H9 (cell line): ENCODE measurements around the gene CALM1. TPM values are rescaled to one million over a fixed set of nuclear protein-coding genes. Genes with fewer than 3 reads are reported as not detected.

Experiments used
- DNase-seq: peaks from one replicate; pipeline ENCODE4 v3.0.0-alpha.2; 2017
- H2AFZ ChIP-seq: one replicate; pipeline ENCODE4 v1.6.1; 2013; ENCODE audit warnings: mild to moderate bottlenecking, low read length, control low read depth, moderate library complexity
- H2AK5ac ChIP-seq: 2 replicates; pipeline ENCODE4 v1.6.1; 2013; ENCODE audit warnings: low read length, control low read depth, mixed read lengths; ENCODE audit not compliant: insufficient read length
- H2BK120ac ChIP-seq: one replicate; pipeline ENCODE4 v1.6.1; 2013; ENCODE audit warnings: low read depth, mild to moderate bottlenecking, low read length, control low read depth, inconsistent platforms; ENCODE audit not compliant: poor library complexity, severe bottlenecking
- H2BK12ac ChIP-seq: 2 replicates; pipeline ENCODE4 v1.6.1; 2013; ENCODE audit warnings: low read length, control low read depth, mixed read lengths, low read depth; ENCODE audit not compliant: insufficient read length
- H2BK15ac ChIP-seq: 2 replicates; pipeline ENCODE4 v1.6.1; 2013; ENCODE audit warnings: low read depth, low read length, control low read depth
- H2BK20ac ChIP-seq: one replicate; pipeline ENCODE4 v1.6.1; 2013; ENCODE audit warnings: low read depth, mild to moderate bottlenecking, low read length, control low read depth, inconsistent platforms; ENCODE audit not compliant: poor library complexity, severe bottlenecking
- H2BK5ac ChIP-seq: 2 replicates; pipeline ENCODE4 v1.6.1; 2013; ENCODE audit warnings: low read length, control low read depth, mixed read lengths; ENCODE audit not compliant: insufficient read length
- H3K14ac ChIP-seq: 2 replicates; pipeline ENCODE4 v1.6.1; 2013; ENCODE audit warnings: low read length, control low read depth; ENCODE audit not compliant: insufficient read depth
- H3K18ac ChIP-seq: 2 replicates; pipeline ENCODE4 v1.6.1; 2013; ENCODE audit warnings: low read depth, mild to moderate bottlenecking, mixed read lengths, low read length, control low read depth; ENCODE audit not compliant: insufficient read length
- H3K23ac ChIP-seq: 2 replicates; pipeline ENCODE4 v1.6.1; 2013; ENCODE audit warnings: low read length, control low read depth, mixed read lengths, low read depth; ENCODE audit not compliant: insufficient read length
- H3K23me2 ChIP-seq: 2 replicates; pipeline ENCODE4 v1.6.1; 2013; ENCODE audit warnings: low read depth, mild to moderate bottlenecking, mixed read lengths, low read length, control low read depth; ENCODE audit not compliant: insufficient read length, poor library complexity, severe bottlenecking
- H3K27ac ChIP-seq: 2 replicates; pipeline ENCODE4 v1.5.1; 2013; ENCODE audit warnings: low read length, control low read depth, mixed read lengths, low read depth; ENCODE audit not compliant: insufficient read length
- H3K27me3 ChIP-seq: 2 replicates; pipeline ENCODE4 v1.6.1; 2013; ENCODE audit warnings: low read length, control low read depth, inconsistent platforms; ENCODE audit not compliant: insufficient read depth
- H3K4ac ChIP-seq: 2 replicates; pipeline ENCODE4 v1.6.1; 2013; ENCODE audit warnings: low read depth, mild to moderate bottlenecking, control low read depth, inconsistent platforms, low read length, moderate library complexity
- H3K4me1 ChIP-seq: 2 replicates; pipeline ENCODE4 v1.6.1; 2013; ENCODE audit warnings: low read length, control low read depth, inconsistent platforms; ENCODE audit not compliant: insufficient read depth
- H3K4me2 ChIP-seq: 2 replicates; pipeline ENCODE4 v1.6.1; 2013; ENCODE audit warnings: low read length, control low read depth, mixed read lengths; ENCODE audit not compliant: insufficient read length, insufficient read depth
- H3K56ac ChIP-seq: 2 replicates; pipeline ENCODE4 v1.6.1; 2013; ENCODE audit warnings: low read depth, mild to moderate bottlenecking, mixed read lengths, low read length, control low read depth; ENCODE audit not compliant: insufficient read length
- H3K79me1 ChIP-seq: 2 replicates; pipeline ENCODE4 v1.6.1; 2013; ENCODE audit warnings: low read depth, mild to moderate bottlenecking, moderate library complexity, low read length, control low read depth, inconsistent platforms; ENCODE audit not compliant: insufficient read depth, poor library complexity, severe bottlenecking
- H3K79me2 ChIP-seq: 2 replicates; pipeline ENCODE4 v1.6.1; 2013; ENCODE audit warnings: low read length, control low read depth, inconsistent platforms; ENCODE audit not compliant: insufficient read depth
- H3K9ac ChIP-seq: 2 replicates; pipeline ENCODE4 v1.6.1; 2013; ENCODE audit warnings: low read length, control low read depth, mixed read lengths; ENCODE audit not compliant: insufficient read length; ENCODE audit errors: extremely low read depth
- H3K9me3 ChIP-seq: one replicate; pipeline ENCODE4 v1.6.1; 2013; ENCODE audit warnings: low read depth, low read length, inconsistent platforms; ENCODE audit not compliant: control insufficient read depth
- H3T11ph ChIP-seq: one replicate; pipeline ENCODE4 v1.6.1; 2013; ENCODE audit warnings: mild to moderate bottlenecking, low read length, control low read depth, inconsistent platforms
- H4K20me1 ChIP-seq: one replicate; pipeline ENCODE4 v1.6.1; 2013; ENCODE audit not compliant: control insufficient read depth, insufficient read length, insufficient read depth
- H4K5ac ChIP-seq: 2 replicates; pipeline ENCODE4 v1.6.1; 2013; ENCODE audit warnings: low read depth, mild to moderate bottlenecking, mixed read lengths, low read length, control low read depth; ENCODE audit not compliant: insufficient read length
- H4K8ac ChIP-seq: replicated peaks from 2 replicates; pipeline ENCODE4 v1.6.1; 2013; ENCODE audit warnings: low read length, control low read depth, mixed read lengths, low read depth; ENCODE audit not compliant: insufficient read length
- H4K91ac ChIP-seq: 2 replicates; pipeline ENCODE4 v1.6.1; 2013; ENCODE audit warnings: low read depth, mild to moderate bottlenecking, moderate library complexity, mixed read lengths, low read length, control low read depth; ENCODE audit not compliant: insufficient read length
- H3K27ac Mint-ChIP-seq, 3 experiments: 2 replicates in 2 of 3; 3 replicates in 1 of 3; pipeline ENCODE4 v1.8.0; 2020 to 2021; ENCODE audit warnings: mixed read lengths in 3 of 3, mild to moderate bottlenecking in 1 of 3, moderate library complexity in 1 of 3
- H3K27me3 Mint-ChIP-seq: 2 replicates; pipeline ENCODE4 v1.8.0; 2021; ENCODE audit warnings: low read depth, mild to moderate bottlenecking, moderate library complexity, mixed read lengths
- H3K36me3 Mint-ChIP-seq, 3 experiments: 2 replicates in 2 of 3; 3 replicates in 1 of 3; pipeline ENCODE4 v1.8.0; 2020 to 2021; ENCODE audit warnings: low read depth in 3 of 3, mixed read lengths in 3 of 3; ENCODE audit not compliant: insufficient read depth in 1 of 3
- H3K4me1 Mint-ChIP-seq, 2 experiments: 2 replicates each; pipeline ENCODE4 v1.8.0; 2020; ENCODE audit warnings: mixed read lengths in 2 of 2
- H3K4me3 Mint-ChIP-seq, 2 experiments: 2 replicates in 1 of 2; 3 replicates in 1 of 2; pipeline ENCODE4 v1.8.0; 2020 to 2021; ENCODE audit warnings: mild to moderate bottlenecking in 2 of 2, mixed read lengths in 2 of 2, moderate library complexity in 1 of 2
- H3K9me3 Mint-ChIP-seq, 2 experiments: 2 replicates in 1 of 2; 3 replicates in 1 of 2; pipeline ENCODE4 v1.8.0; 2020; ENCODE audit warnings: mild to moderate bottlenecking in 2 of 2, mixed read lengths in 2 of 2, moderate library complexity in 1 of 2
- WGBS: extraction: QIAGEN DNeasy Blood & Tissue Kit; methylation state at CpG from one replicate; pipeline ENCODE4 v1.1.7; 2013; ENCODE audit warnings: missing lambda C conversion rate, low lambda C conversion rate, mixed read lengths; ENCODE audit not compliant: insufficient read length; ENCODE audit errors: extremely low coverage; 5-methylcytosine and 5-hydroxymethylcytosine counted together
- total RNA-seq: library from RNA; stranded (reverse); gene quantifications from 2 replicates; pipeline ENCODE4 v1.2.1, GENCODE V29; 2021
- TF ChIP-seq, protein P1 (sequence below): fragments of 200-600 bp; sonication (generic); conservative IDR thresholded peaks from 3 replicates; pipeline ENCODE4 v1.8.0; 2021; ENCODE audit warnings: antibody characterized with exemption, mild to moderate bottlenecking

The CALM1 gene
- total RNA-seq, 1 experiment from 2014 or later: 354 TPM

DNA sequence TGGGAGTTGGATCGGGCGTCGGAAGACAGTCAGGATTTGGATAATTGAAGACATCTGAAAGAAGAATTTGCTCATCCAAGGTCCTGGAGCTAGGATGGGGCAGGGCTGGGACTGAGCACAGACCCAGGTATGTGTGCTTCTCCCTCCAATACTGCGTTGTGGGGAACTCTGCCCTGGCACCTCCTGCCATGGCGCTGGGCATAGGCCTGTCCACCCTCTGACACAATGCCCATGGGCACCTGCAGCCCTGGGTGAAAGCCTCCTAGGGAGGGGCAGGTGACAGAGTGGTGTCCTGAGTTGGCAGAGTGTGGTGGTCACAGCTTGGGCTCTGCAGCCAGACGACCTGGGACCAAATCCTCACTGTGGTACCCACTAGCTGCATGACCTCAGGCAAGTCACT is 53.3 kb downstream of the CALM1 start:
- no peak for DNase-seq
- Histone ChIP-seq H4K20me1 (no peaks in the 10 kb centered on the region), H2AK5ac (no peak overlapping the region), H3K56ac (no peak overlapping the region), H2BK20ac (no peak overlapping the region), H2BK5ac (no peak overlapping the region), H4K8ac (no peak overlapping the region), H3K27me3 (no peaks in the 10 kb centered on the region; the same call in 1 of the 2 replicates), H3K23me2 (no peaks in the 10 kb centered on the region), H3K4ac (no peak overlapping the region), H3K27ac (no peak overlapping the region), H4K91ac (no peak overlapping the region), H3K23ac (no peak overlapping the region), H3K79me1 (no peaks in the 10 kb centered on the region), H4K5ac (no peak overlapping the region), H3K9ac (no peak overlapping the region), H2BK15ac (no peak overlapping the region), H3K4me1 (peaks cover 3% of the 10 kb centered on the region; the same call in 1 of the 2 replicates), H3K79me2 (no peaks in the 10 kb centered on the region), H3T11ph (no peak overlapping the region), H3K14ac (no peak overlapping the region), H2AFZ (no peak overlapping the region), H2BK120ac (no peak overlapping the region), H2BK12ac (no peak overlapping the region), H3K9me3 (peaks cover 5% of the 10 kb centered on the region), H3K4me2 (no peak overlapping the region), H3K18ac (no peak overlapping the region)
- Mint-ChIP-seq H3K9me3 (peaks cover 4 to 7% of the 10 kb centered on the region in 2 experiments; a peak in 4 of 5 replicates), H3K4me1 (peaks cover 10 to 19% of the 10 kb centered on the region in 2 experiments), H3K36me3 (0 out of 7 replicates have a peak, but pooled peaks cover 0 to 2% (median 0%) of the 10 kb centered on the region in 3 experiments), H3K27me3 (peaks cover 2% of the 10 kb centered on the region), H3K27ac (no peak overlapping the region), H3K4me3 (no peak overlapping the region)
- TF ChIP-seq, protein P1, sequence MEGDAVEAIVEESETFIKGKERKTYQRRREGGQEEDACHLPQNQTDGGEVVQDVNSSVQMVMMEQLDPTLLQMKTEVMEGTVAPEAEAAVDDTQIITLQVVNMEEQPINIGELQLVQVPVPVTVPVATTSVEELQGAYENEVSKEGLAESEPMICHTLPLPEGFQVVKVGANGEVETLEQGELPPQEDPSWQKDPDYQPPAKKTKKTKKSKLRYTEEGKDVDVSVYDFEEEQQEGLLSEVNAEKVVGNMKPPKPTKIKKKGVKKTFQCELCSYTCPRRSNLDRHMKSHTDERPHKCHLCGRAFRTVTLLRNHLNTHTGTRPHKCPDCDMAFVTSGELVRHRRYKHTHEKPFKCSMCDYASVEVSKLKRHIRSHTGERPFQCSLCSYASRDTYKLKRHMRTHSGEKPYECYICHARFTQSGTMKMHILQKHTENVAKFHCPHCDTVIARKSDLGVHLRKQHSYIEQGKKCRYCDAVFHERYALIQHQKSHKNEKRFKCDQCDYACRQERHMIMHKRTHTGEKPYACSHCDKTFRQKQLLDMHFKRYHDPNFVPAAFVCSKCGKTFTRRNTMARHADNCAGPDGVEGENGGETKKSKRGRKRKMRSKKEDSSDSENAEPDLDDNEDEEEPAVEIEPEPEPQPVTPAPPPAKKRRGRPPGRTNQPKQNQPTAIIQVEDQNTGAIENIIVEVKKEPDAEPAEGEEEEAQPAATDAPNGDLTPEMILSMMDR: no peak
- no CpG with 5 or more reads among the region's 6 CpGs for WGBS
